MCF 10A (cell line): ENCODE data around the gene TRIM69. TPM values are rescaled to one million over a fixed set of nuclear protein-coding genes. Genes with fewer than 3 reads are reported as not detected.

Experiments used
- BruUV-seq: library from RNA; stranded (reverse); fragments of 400-500 nt; replicated peaks from 2 replicates; lab custom pipeline; 2021; lab: Mats Ljungman, UMichigan
- CTCF ChIA-PET: fragments of 300-600 bp; sonication (Branson Sonifier 250); formaldehyde crosslinking; extraction: SDS; loops from one replicate; lab custom pipeline; 2021; ENCODE audit warnings: antibody characterized with exemption, inconsistent platforms; lab: Yijun Ruan, JAX
- POLR2A ChIA-PET: fragments of 300-600, 350-650 bp; sonication (Branson Sonifier 250); formaldehyde crosslinking; extraction: SDS; loops from one replicate; lab custom pipeline; 2020; ENCODE audit warnings: antibody characterized with exemption, inconsistent platforms; lab: Yijun Ruan, JAX
- DNase-seq: peaks from one replicate; pipeline ENCODE4 v3.0.0-alpha.2; 2018; ENCODE audit not compliant: unreplicated experiment
- H3K27ac Mint-ChIP-seq: one replicate; pipeline ENCODE4 v1.8.0; 2022; ENCODE audit warnings: mild to moderate bottlenecking, low read depth, mixed read lengths; ENCODE audit not compliant: unreplicated experiment
- H3K27me3 Mint-ChIP-seq: one replicate; pipeline ENCODE4 v1.8.0; 2022; ENCODE audit warnings: mixed read lengths; ENCODE audit not compliant: insufficient read depth, unreplicated experiment
- H3K36me3 Mint-ChIP-seq: one replicate; pipeline ENCODE4 v1.8.0; 2022; ENCODE audit warnings: mild to moderate bottlenecking, moderate library complexity, mixed read lengths; ENCODE audit not compliant: insufficient read depth, unreplicated experiment
- H3K4me1 Mint-ChIP-seq: one replicate; pipeline ENCODE4 v1.8.0; 2022; ENCODE audit warnings: mixed read lengths; ENCODE audit not compliant: insufficient read depth, unreplicated experiment
- H3K4me3 Mint-ChIP-seq: one replicate; pipeline ENCODE4 v1.8.0; 2022; ENCODE audit warnings: mild to moderate bottlenecking, moderate library complexity, mixed read lengths; ENCODE audit not compliant: unreplicated experiment
- H3K9me3 Mint-ChIP-seq: one replicate; pipeline ENCODE4 v1.8.0; 2022; ENCODE audit warnings: mixed read lengths; ENCODE audit not compliant: unreplicated experiment
- CTCF ChIP-seq: fragments of 200-600 bp; IDR thresholded peaks from one replicate; pipeline ENCODE4 v1.8.0; 2022; ENCODE audit warnings: antibody characterized with exemption, mild to moderate bottlenecking; ENCODE audit not compliant: unreplicated experiment
- intact Hi-C: fragments of 100-400 bp; cut with micrococcal nuclease; formaldehyde crosslinking; loops from 2 replicates; pipeline ENCODE4 v1.14.1; 2022
- total RNA-seq: library from RNA; stranded (reverse); gene quantifications from 2 replicates; pipeline ENCODE4 v1.2.3, GENCODE V29; 2022

The TRIM69 gene
- total RNA-seq, 1 experiment from 2014 or later = 8.2 TPM

DNA sequence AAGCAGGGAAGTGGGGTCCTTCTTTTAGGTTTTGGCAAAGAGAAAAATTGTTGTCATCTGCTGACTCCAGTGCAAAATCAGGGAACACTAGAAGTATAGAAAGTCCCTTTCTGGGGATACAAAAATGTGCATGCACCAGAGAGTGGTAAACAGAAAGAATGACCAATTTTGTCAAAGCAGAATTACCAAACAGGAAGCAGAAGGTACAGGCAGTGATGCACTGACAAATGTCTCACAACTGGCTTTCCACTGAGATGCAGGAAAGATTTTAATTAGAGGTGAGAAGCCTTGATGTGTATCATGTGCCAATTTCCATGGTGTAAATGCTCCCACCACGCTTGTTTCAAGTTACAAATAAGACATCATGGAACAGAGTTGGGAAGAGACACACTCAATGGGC, 66.0 kb downstream of the TRIM69 start:
- no peaks in the 10 kb centered on the region for H3K27me3 Mint-ChIP-seq
- intact Hi-C loops = no loop called here
- H3K36me3 Mint-ChIP-seq = no peaks in the 10 kb centered on the region
- DNase-seq = no peak
- H3K27ac Mint-ChIP-seq = no peak overlapping the region
- peaks cover 10% of the 10 kb centered on the region for H3K4me1 Mint-ChIP-seq
- no TSS peak for BruUV-seq
- CTCF ChIA-PET = no interaction called here
- POLR2A ChIA-PET = no interaction called here
- no peak overlapping the region for H3K4me3 Mint-ChIP-seq
- no peak for TF ChIP-seq CTCF
- no peaks in the 10 kb centered on the region for H3K9me3 Mint-ChIP-seq

- TF ChIP-seq CTCF = no peak
- BruUV-seq = no TSS peak
- Mint-ChIP-seq H3K27ac (no peak overlapping the region), H3K36me3 (no peaks in the 10 kb centered on the region), H3K27me3 (no peaks in the 10 kb centered on the region), H3K4me1 (peaks cover 10% of the 10 kb centered on the region), H3K9me3 (no peaks in the 10 kb centered on the region), H3K4me3 (no peak overlapping the region)
- POLR2A ChIA-PET = interaction anchor here (0.6 kb wide), 1 partner anchor 51 kb away, joined by 3 read pairs; no protein-coding TSS in a partner anchor
- DNase-seq = no peak
- CTCF ChIA-PET = no interaction called here
- intact Hi-C loops = no loop called here
Measured at GRCh38 chr15:44804298-44805046, 68.1 kb downstream of the TRIM69 start.

GRCh38 chr15:44808557-44808956, 72.2 kb downstream of the TRIM69 start:
- ChIA-PET CTCF (no interaction called here), POLR2A (no interaction called here)
- no peaks in the 10 kb centered on the region for H3K36me3 Mint-ChIP-seq
- H3K4me3 Mint-ChIP-seq = no peak overlapping the region
- intact Hi-C loops = no loop called here
- no peaks in the 10 kb centered on the region for H3K9me3 Mint-ChIP-seq
- H3K27ac Mint-ChIP-seq = no peak overlapping the region
- H3K4me1 Mint-ChIP-seq = peaks cover 9% of the 10 kb centered on the region
- H3K27me3 Mint-ChIP-seq = no peaks in the 10 kb centered on the region
- DNase-seq = no peak
- no TSS peak for BruUV-seq
- TF ChIP-seq CTCF = no peak

- Mint-ChIP-seq H3K4me3 (no peak overlapping the region), H3K36me3 (no peaks in the 10 kb centered on the region), H3K9me3 (no peaks in the 10 kb centered on the region), H3K27ac (no peak overlapping the region), H3K4me1 (peaks cover 9% of the 10 kb centered on the region), H3K27me3 (no peaks in the 10 kb centered on the region)
- no peak for DNase-seq
- TF ChIP-seq CTCF = no peak
- BruUV-seq = no TSS peak
- intact Hi-C loops = no loop called here
- CTCF ChIA-PET = no interaction called here
- POLR2A ChIA-PET = interaction anchor here (1.0 to 1.1 kb wide), 2 partner anchors 9 to 248 kb away, joined by 3 read pairs; no protein-coding TSS in a partner anchor
Measured at GRCh38 chr15:44810237-44810636, 73.9 kb downstream of the TRIM69 start.
